CD4-positive, alpha-beta T cell treated with Interleukin-4 for 1 hour (primary cell): ENCODE data around the gene SPATA2.

Source experiments
- DNase-seq, 2 donors: peaks; one replicate each; pipeline ENCODE4 v3.0.0-alpha.2; 2020 to 2022

Gene SPATA2

DNA sequence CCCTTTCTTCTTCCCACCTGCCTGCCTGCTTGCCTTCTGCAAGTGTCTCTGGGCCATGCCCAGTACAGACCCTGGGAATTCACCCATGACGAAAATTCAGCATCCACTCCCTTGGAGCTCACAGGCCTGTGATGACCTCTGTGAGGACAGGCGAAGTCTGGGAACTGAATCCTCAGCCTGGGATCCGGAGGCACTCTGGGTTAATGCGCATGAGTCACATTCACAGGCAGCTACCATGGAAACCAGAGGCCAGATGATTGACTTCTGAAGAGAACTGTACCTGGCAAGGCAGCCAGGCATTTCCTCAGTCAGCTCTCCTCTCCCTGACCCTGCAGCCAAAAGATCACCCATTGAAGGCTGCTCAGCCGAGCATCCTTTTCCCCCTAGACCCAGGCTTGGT is 61.7 kb downstream of the SPATA2 start:
- no peak for DNase-seq
